ENCODE results near the gene NCAPD3. TPM values are rescaled to one million over a fixed set of nuclear protein-coding genes. Genes with fewer than 3 reads are reported as not detected.

Gene NCAPD3
- total RNA-seq, 2 experiments from 2014 or later, result 94.6 to 101 TPM

DNA sequence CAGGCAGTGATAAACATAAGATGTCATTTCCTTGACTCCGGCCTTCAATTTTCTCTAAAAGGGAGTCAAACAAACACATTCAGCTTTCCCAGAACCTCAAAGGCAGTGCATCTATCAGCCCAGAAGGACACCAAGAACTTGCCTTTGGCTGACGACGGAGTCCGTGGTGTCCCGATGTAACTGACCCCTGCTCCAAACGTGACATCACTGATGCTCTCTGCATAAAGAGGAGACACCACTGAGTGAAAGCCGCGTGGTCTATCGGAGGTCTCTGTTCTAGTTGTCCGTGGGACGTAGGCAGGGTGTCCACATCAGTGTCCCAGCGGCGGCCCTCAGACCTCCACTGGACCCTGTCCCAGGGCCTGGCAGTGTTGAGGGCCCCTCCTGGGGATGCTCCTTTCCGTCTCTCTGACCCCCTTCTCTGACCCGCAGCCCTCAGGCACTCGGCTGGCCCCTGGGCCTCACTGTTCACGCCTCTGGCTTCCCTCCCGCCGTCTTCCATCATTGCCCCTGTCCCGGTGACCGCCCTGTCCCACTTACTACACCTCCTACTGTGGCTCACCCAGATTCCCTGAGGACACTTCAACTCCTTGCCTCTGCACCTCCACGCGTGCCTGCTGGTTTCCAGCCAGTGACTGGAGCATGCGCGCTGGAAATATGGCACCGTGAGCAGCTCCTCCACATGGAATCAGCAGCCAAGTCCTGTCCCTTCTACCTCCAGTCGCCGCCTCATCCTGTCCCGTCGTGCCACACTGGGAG, 70.4 kb downstream of the NCAPD3 start:
- Mint-ChIP-seq H3K9me3 (no peaks in the 10 kb centered on the region), H3K4me3 (no peak overlapping the region), H3K27ac (no peak overlapping the region), H3K36me3 (peaks cover 55% of the 10 kb centered on the region), H3K27me3 (no peaks in the 10 kb centered on the region), H3K4me1 (ENCODE audit: low read depth) (no peaks in the 10 kb centered on the region)
- intact Hi-C loops (cut with micrococcal nuclease), result no loop called here
- POLR2A ChIA-PET, result no interaction called here
- CTCF ChIA-PET, result no interaction called here
- DNase-seq, result no peak

DNA sequence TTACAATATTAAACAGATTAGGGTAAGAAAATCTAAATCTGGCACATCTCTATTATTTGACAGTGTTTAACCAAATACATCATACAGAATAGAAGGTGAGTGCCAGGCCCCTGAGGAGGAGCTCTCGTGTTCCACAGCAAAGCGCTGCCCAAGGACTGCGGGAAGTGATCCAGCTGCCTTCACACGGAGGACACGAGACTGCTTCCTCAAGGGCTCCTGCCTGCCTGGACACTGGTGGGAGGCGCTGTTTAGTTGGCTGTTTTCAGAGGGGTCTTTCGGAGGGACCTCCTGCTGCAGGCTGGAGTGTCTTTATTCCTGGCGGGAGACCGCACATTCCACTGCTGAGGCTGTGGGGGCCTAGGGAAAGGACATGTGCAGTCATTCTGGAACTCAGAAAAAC, 71.1 kb downstream of the NCAPD3 start:
- POLR2A ChIA-PET, result interaction anchor here (0.9 kb wide), 1 partner anchor 11 kb away, joined by 3 read pairs; no protein-coding TSS in a partner anchor
- peaks cover 58% of the 10 kb centered on the region for H3K36me3 Mint-ChIP-seq
- CTCF ChIA-PET, result no interaction called here
- no peaks in the 10 kb centered on the region for H3K9me3 Mint-ChIP-seq
- intact Hi-C loops (cut with micrococcal nuclease), result no loop called here
- no peak overlapping the region for H3K4me3 Mint-ChIP-seq
- DNase-seq, result no peak
- H3K4me1 Mint-ChIP-seq (ENCODE audit: low read depth), result no peaks in the 10 kb centered on the region
- H3K27me3 Mint-ChIP-seq, result no peaks in the 10 kb centered on the region
- no peak overlapping the region for H3K27ac Mint-ChIP-seq

DNA sequence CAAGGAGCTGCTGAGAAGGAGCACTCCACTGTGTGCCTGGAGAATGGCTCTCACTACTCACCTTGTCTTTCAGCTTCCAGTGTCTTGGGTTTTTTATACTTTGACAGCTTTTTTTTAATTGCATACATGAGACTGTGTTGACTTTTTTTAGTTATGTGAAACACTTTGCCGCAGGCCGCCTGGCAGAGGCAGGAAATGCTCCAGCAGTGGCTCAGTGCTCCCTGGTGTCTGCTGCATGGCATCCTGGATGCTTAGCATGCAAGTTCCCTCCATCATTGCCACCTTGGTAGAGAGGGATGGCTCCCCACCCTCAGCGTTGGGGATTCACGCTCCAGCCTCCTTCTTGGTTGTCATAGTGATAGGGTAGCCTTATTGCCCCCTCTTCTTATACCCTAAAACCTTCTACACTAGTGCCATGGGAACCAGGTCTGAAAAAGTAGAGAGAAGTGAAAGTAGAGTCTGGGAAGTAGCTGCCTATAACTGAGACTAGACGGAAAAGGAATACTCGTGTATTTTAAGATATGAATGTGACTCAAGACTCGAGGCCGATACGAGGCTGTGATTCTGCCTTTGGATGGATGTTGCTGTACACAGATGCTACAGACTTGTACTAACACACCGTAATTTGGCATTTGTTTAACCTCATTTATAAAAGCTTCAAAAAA, 72.6 kb downstream of the NCAPD3 start:
- CTCF ChIA-PET, result interaction anchor here (1.0 to 2.8 kb wide), 2 partner anchors 12 to 101 kb away, joined by 3 to 8 read pairs; no protein-coding TSS in a partner anchor
- POLR2A ChIA-PET, result no interaction called here
- Mint-ChIP-seq H3K36me3 (peaks cover 47% of the 10 kb centered on the region), H3K4me3 (no peak overlapping the region), H3K27me3 (no peaks in the 10 kb centered on the region), H3K27ac (peak overlapping the region; percentile 49), H3K9me3 (no peaks in the 10 kb centered on the region), H3K4me1 (ENCODE audit: low read depth) (no peaks in the 10 kb centered on the region)
- no peak for DNase-seq
- intact Hi-C loops (cut with micrococcal nuclease), result no loop called here

DNA sequence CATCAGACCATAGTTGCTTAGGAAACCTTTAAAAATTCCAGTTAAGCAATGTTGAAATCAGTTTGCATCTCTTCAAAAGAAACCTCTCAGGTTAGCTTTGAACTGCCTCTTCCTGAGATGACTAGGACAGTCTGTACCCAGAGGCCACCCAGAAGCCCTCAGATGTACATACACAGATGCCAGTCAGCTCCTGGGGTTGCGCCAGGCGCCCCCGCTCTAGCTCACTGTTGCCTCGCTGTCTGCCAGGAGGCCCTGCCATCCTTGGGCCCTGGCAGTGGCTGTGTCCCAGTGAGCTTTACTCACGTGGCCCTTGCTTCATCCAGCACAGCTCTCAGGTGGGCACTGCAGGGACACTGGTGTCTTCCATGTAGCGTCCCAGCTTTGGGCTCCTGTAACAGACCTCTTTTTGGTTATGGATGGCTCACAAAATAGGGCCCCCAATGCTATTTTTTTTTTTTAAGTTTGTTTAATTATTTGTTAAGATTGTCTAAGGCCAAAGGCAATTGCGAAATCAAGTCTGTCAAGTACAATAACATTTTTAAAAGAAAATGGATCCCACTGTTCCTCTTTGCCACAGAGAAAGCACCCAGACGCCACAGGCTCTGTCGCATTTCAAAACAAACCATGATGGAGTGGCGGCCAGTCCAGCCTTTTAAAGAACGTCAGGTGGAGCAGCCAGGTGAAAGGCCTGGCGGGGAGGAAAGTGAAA, 73.4 kb downstream of the NCAPD3 start:
- H3K9me3 Mint-ChIP-seq, result no peaks in the 10 kb centered on the region
- peaks cover 40% of the 10 kb centered on the region for H3K36me3 Mint-ChIP-seq
- ChIA-PET POLR2A (interaction anchor here (0.9 kb wide), 1 partner anchor 74 kb away, joined by 6 read pairs; the partner anchor contains the start of genes NCAPD3 and VPS26B), CTCF (interaction anchor here (1.0 to 2.8 kb wide), 3 partner anchors 11 to 112 kb away, joined by 3 to 8 read pairs (median 3); no protein-coding TSS in a partner anchor)
- peak; percentile 62 for DNase-seq
- no peaks in the 10 kb centered on the region for H3K4me1 Mint-ChIP-seq (ENCODE audit: low read depth)
- H3K27me3 Mint-ChIP-seq, result no peaks in the 10 kb centered on the region
- H3K4me3 Mint-ChIP-seq, result no peak overlapping the region
- H3K27ac Mint-ChIP-seq, result peak overlapping the region; percentile 49
- intact Hi-C loops (cut with micrococcal nuclease), result no loop called here

DNA sequence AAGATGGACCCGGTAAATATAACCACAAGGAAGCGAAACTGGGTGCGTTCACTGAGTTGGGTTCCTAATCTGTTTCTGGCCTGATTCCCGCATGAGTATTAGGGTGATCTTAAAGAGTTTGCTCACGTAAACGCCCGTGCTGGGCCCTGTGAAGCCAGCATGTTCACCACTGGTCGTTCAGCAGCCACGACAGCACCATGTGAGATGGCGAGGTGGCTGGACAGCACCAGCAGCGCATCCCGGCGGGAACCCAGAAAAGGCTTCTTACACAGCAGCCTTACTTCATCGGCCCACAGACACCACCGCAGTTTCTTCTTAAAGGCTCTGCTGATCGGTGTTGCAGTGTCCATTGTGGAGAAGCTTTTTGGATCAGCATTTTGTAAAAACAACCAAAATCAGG, 74.4 kb downstream of the NCAPD3 start:
- Mint-ChIP-seq H3K27me3 (no peaks in the 10 kb centered on the region), H3K9me3 (no peaks in the 10 kb centered on the region), H3K4me1 (ENCODE audit: low read depth) (no peaks in the 10 kb centered on the region), H3K4me3 (no peak overlapping the region), H3K36me3 (peaks cover 33% of the 10 kb centered on the region), H3K27ac (peak overlapping the region; percentile 33)
- intact Hi-C loops (cut with micrococcal nuclease), result no loop called here
- ChIA-PET CTCF (interaction anchor here (2.8 kb wide), 1 partner anchor 99 kb away, joined by 8 read pairs; no protein-coding TSS in a partner anchor), POLR2A (no interaction called here)
- no peak for DNase-seq

DNA sequence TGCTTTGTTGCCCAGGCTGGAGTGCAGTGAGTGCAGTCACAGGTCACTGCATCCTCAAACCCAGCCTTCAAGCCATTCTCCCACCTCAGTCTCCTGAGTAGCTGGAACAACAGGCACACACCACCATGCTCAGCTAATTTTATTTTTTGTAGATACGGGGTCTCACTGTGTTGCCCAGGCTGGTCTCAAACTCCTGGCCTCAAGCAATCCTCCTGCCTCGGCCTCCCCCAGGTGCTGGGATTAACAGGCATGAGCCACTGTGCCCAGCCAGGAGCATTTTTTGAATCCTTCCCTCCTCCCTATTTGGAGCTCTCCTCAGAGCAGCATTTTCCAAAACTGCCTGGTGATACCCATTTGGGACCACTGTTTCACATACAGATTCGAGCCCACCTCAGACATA, 77.2 kb downstream of the NCAPD3 start:
- Mint-ChIP-seq H3K4me1 (ENCODE audit: low read depth) (peaks cover 7% of the 10 kb centered on the region), H3K36me3 (peaks cover 19% of the 10 kb centered on the region), H3K27ac (no peak overlapping the region), H3K9me3 (no peaks in the 10 kb centered on the region), H3K4me3 (no peak overlapping the region), H3K27me3 (no peaks in the 10 kb centered on the region)
- no peak for DNase-seq
- CTCF ChIA-PET, result no interaction called here
- intact Hi-C loops (cut with micrococcal nuclease), result no loop called here
- POLR2A ChIA-PET, result no interaction called here

DNA sequence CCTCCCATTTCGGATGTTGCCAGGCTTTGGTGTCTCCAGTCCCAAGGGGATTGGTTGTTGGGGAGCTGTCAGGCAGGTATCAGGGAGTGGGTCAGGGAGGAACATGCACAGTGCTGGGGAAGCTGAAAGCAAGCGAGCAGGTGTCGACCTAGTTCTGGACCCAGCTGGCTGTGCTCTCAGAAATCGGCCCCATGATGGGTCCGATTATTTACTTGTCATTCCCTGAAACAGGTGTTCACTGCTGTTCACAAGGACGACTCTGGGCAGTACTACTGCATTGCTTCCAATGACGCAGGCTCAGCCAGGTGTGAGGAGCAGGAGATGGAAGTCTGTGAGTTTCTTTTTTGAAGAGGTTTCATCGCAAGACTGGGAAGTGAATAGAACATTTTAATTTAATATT, 78.1 kb downstream of the NCAPD3 start:
- H3K27me3 Mint-ChIP-seq, result no peaks in the 10 kb centered on the region
- H3K9me3 Mint-ChIP-seq, result no peaks in the 10 kb centered on the region
- intact Hi-C loops (cut with micrococcal nuclease), result no loop called here
- H3K27ac Mint-ChIP-seq, result no peak overlapping the region
- H3K4me1 Mint-ChIP-seq (ENCODE audit: low read depth), result peaks cover 7% of the 10 kb centered on the region
- H3K4me3 Mint-ChIP-seq, result no peak overlapping the region
- no peak for DNase-seq
- ChIA-PET CTCF (no interaction called here), POLR2A (no interaction called here)
- H3K36me3 Mint-ChIP-seq, result peaks cover 11% of the 10 kb centered on the region

DNA sequence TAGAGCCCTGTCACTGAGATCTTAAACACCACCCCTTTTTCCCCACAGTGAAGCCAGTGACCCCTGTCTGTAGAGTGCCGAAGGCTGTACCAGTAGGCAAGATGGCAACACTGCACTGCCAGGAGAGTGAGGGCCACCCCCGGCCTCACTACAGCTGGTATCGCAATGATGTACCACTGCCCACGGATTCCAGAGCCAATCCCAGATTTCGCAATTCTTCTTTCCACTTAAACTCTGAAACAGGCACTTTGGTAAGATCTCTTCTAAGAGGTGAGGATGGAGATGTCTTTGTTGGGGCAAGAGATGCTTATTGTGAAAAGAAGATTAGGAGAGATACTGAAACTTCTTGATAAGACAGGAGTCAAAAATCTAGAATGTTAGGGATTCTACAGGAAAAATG, 79.0 kb downstream of the NCAPD3 start:
- no peak overlapping the region for H3K27ac Mint-ChIP-seq
- ChIA-PET CTCF (interaction anchor here (3.4 kb wide), 1 partner anchor 217 kb away, joined by 12 read pairs; no protein-coding TSS in a partner anchor), POLR2A (no interaction called here)
- intact Hi-C loops (cut with micrococcal nuclease), result no loop called here
- H3K9me3 Mint-ChIP-seq, result no peaks in the 10 kb centered on the region
- H3K36me3 Mint-ChIP-seq, result peaks cover 9% of the 10 kb centered on the region
- H3K4me1 Mint-ChIP-seq (ENCODE audit: low read depth), result peaks cover 7% of the 10 kb centered on the region
- DNase-seq, result no peak
- no peaks in the 10 kb centered on the region for H3K27me3 Mint-ChIP-seq
- H3K4me3 Mint-ChIP-seq, result no peak overlapping the region

DNA sequence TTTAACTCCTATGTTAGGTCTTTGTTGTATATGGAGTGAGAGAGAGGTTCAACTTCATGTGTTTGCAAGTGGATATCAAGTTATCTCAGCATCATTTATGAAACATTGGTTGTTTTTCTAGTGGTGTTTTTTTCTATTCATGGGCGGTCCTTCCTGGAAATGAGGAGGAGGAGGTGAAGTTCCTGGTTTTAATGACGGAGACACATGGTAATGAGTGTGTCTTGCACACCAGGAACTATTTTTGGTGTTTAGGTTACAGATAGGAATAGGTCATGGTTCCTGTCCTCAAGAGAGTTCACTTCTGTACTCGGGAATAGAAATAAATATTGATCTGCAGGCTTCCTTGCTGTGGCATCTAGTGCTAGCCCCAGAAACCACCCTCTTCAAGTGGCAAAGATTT, 80.0 kb downstream of the NCAPD3 start:
- CTCF ChIA-PET, result interaction anchor here (3.4 kb wide), 1 partner anchor 216 kb away, joined by 12 read pairs; no protein-coding TSS in a partner anchor
- H3K27ac Mint-ChIP-seq, result no peak overlapping the region

DNA sequence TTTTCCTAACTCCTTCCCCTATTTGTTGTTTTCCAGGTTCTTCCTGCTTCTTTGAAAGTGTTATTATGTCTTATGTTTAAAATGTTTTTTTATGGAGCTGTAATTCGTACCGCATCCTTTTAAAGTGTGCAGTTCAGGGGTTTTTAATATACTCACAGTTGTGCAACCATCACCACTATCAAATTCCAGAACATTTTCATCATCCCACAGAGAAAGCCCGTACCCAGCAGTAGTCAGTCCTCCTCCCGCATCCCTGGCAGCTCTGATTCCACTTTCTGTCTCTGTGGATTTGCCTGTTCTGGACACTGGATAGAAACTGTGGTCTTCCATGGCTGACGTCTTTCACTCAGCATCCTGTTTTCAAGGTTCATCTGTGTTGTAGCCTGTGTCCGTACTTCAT, 81.2 kb downstream of the NCAPD3 start:
- POLR2A ChIA-PET, result interaction anchor here (1.0 to 1.5 kb wide), 2 partner anchors 21 to 80 kb away, joined by 3 read pairs; no protein-coding TSS in a partner anchor
- no peak overlapping the region for H3K27ac Mint-ChIP-seq
- intact Hi-C loops (cut with micrococcal nuclease), result no loop called here
- no peaks in the 10 kb centered on the region for H3K27me3 Mint-ChIP-seq
- H3K4me3 Mint-ChIP-seq, result no peak overlapping the region
- no peaks in the 10 kb centered on the region for H3K9me3 Mint-ChIP-seq
- CTCF ChIA-PET, result interaction anchor here (3.4 to 4.9 kb wide), 2 partner anchors 92 to 215 kb away, joined by 12 to 60 read pairs; no protein-coding TSS in a partner anchor
- DNase-seq, result no peak
- H3K36me3 Mint-ChIP-seq, result no peaks in the 10 kb centered on the region
- peaks cover 14% of the 10 kb centered on the region for H3K4me1 Mint-ChIP-seq (ENCODE audit: low read depth)

More for the DNA sequence above, 80.0 kb downstream of the NCAPD3 start:
- no peaks in the 10 kb centered on the region for H3K9me3 Mint-ChIP-seq
- peaks cover 14% of the 10 kb centered on the region for H3K4me1 Mint-ChIP-seq (ENCODE audit: low read depth)
- H3K4me3 Mint-ChIP-seq, result no peak overlapping the region
- intact Hi-C loops (cut with micrococcal nuclease), result no loop called here
- H3K36me3 Mint-ChIP-seq, result peaks cover 3% of the 10 kb centered on the region
- DNase-seq, result no peak
- H3K27me3 Mint-ChIP-seq, result no peaks in the 10 kb centered on the region
- POLR2A ChIA-PET, result no interaction called here

DNA sequence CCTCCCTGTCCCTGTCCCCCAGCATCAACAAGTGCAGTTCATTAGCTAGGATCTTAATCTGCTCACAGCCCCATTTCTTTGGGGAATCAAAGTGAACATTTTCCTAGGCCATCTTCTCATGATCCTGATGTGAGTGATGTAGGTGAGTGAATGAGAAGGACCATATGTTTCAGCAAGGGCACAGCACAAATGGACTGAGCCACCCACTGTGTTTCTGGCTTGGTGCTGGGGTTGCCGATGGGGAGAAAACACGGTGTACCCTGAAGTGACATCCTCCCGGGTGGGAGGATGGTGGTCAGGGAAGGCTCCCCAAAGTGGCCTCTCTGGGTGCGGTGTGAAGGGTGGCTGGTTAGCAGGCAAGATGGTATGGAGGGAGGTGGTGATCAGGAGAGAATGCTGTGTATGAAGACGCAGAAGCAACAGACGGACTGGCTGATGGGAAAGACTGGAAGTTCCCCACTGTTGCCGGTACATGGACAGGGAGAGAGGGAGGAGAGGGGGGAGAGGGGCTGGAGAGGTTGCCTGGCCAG, 82.7 kb downstream of the NCAPD3 start:
- Mint-ChIP-seq H3K4me3 (no peak overlapping the region), H3K36me3 (no peaks in the 10 kb centered on the region), H3K9me3 (no peaks in the 10 kb centered on the region), H3K27ac (no peak overlapping the region), H3K4me1 (ENCODE audit: low read depth) (peaks cover 14% of the 10 kb centered on the region), H3K27me3 (no peaks in the 10 kb centered on the region)
- no peak for DNase-seq
- ChIA-PET CTCF (interaction anchor here (0.8 to 4.9 kb wide), 4 partner anchors 69 to 213 kb away, joined by 3 to 60 read pairs (median 16); no protein-coding TSS in a partner anchor), POLR2A (no interaction called here)
- intact Hi-C loops (cut with micrococcal nuclease), result no loop called here
